ENCODE data around the gene MAP2K3.
"Not testable (repeated sequence)": the region's sequence is repeated elsewhere in the genome, so short reads cannot be mapped to it uniquely, and the experiment has no call there.

GRCh38 chr17:21324741-21325140 is 40.2 kb downstream of the MAP2K3 start:
- not testable (repeated sequence) for TF ChIP-seq CTCF (IDR thresholded peaks at IDR 0.05; ENCODE audit: extremely low read depth in 1 of 2, insufficient read depth in 1 of 2, low read depth in 1 of 2, low read length in 2 of 2); POLR2A (IDR thresholded peaks at IDR 0.05; ENCODE audit: low read depth, low read length); MYC (IDR thresholded peaks at IDR 0.05; ENCODE audit: low read depth, low read length); JUN (IDR thresholded peaks at IDR 0.05; ENCODE audit: borderline replicate concordance, insufficient read depth, insufficient read length, low read depth); EZH2 (IDR thresholded peaks at IDR 0.05; ENCODE audit: borderline replicate concordance, low read depth, low read length, severe bottlenecking); MAX (IDR thresholded peaks at IDR 0.05; ENCODE audit: insufficient read depth, insufficient read length); POLR2AphosphoS5 (IDR thresholded peaks at IDR 0.05; ENCODE audit: insufficient read depth, low read depth, low read length); GATA2 (IDR thresholded peaks at IDR 0.05; ENCODE audit: insufficient read depth, insufficient read length, low read depth, low read length); FOS (IDR thresholded peaks at IDR 0.05; ENCODE audit: borderline replicate concordance, insufficient read depth, low read length)

Data from endothelial cell of umbilical vein (primary cell).